LNCAP (cell line): ENCODE data around the gene RASA3.

Source experiments
- CTCF ChIP-seq: fragments of 450-650 bp; IDR thresholded peaks from 2 replicates; pipeline ENCODE4 v1.5.1; 2017; ENCODE audit warnings: mild to moderate bottlenecking

The RASA3 gene

GRCh38 chr13:114126789-114127472 lies 5.5 kb downstream of the RASA3 start:
- no peak for TF ChIP-seq CTCF

- TF ChIP-seq CTCF = no peak
These were observed 6.8 kb downstream of the RASA3 start for GRCh38 chr13:114125589-114125988.

- TF ChIP-seq CTCF = no peak
These were observed 7.5 kb downstream of the RASA3 start for GRCh38 chr13:114124921-114125320.

- no peak for TF ChIP-seq CTCF
These were observed 8.0 kb downstream of the RASA3 start for GRCh38 chr13:114124431-114124830.

GRCh38 chr13:114123876-114124275 lies 8.5 kb downstream of the RASA3 start:
- TF ChIP-seq CTCF = no peak

GRCh38 chr13:114123448-114123847 lies 9.0 kb downstream of the RASA3 start:
- no peak for TF ChIP-seq CTCF

- no peak for TF ChIP-seq CTCF
These were observed 9.7 kb downstream of the RASA3 start for GRCh38 chr13:114122591-114123211.
